Gastrocnemius medialis (tissue), 4 donors: ENCODE results near the gene GUCY1A1. TPM values are rescaled to one million over a fixed set of nuclear protein-coding genes. Genes with fewer than 3 reads are reported as not detected.

Experiments used
- ATAC-seq, 2 donors: fragments of 150-250 bp; one replicate each; pipeline ENCODE4 v1.9.1; 2016
- DNase-seq, 2 donors: peaks; one replicate each; pipeline ENCODE4 v3.0.0-alpha.2; 2019
- H3K27ac ChIP-seq, 4 donors: fragments of 200-600 bp; sonication (generic); 1 replicate in 1 of 4; 2 replicates in 3 of 4; pipeline ENCODE4 v1.5.1; 2016 to 2018; ENCODE audit warnings: mild to moderate bottlenecking in 2 of 4, moderate library complexity in 1 of 4
- H3K27me3 ChIP-seq, 3 donors: fragments of 200-600 bp; sonication (generic) in 2 of 3; 1 replicate in 1 of 3; 2 replicates in 2 of 3; pipeline versions ENCODE4 v1.5.1 to v1.6.0; 2016 to 2019; ENCODE audit warnings: mild to moderate bottlenecking in 1 of 3, moderate library complexity in 1 of 3
- H3K36me3 ChIP-seq, 2 donors: fragments of 200-600 bp; sonication (generic) in 1 of 2; one replicate each; pipeline ENCODE4 v1.5.1; 2017 to 2018
- H3K4me1 ChIP-seq, 2 donors: fragments of 200-600 bp; sonication (generic) in 1 of 2; one replicate each; pipeline ENCODE4 v1.5.1; 2016 to 2017; ENCODE audit warnings: mild to moderate bottlenecking in 2 of 2
- H3K4me3 ChIP-seq, 4 donors: fragments of 200-600 bp; sonication (generic) in 3 of 4; 1 replicate in 1 of 4; 2 replicates in 3 of 4; pipeline ENCODE4 v1.5.1; 2016 to 2019; ENCODE audit warnings: mild to moderate bottlenecking in 2 of 4
- H3K9me3 ChIP-seq, 3 donors: fragments of 200-600 bp; sonication (generic) in 2 of 3; 1 replicate in 1 of 3; 2 replicates in 2 of 3; pipeline ENCODE4 v1.5.1; 2016 to 2019
- POLR2A ChIP-seq, 2 donors: fragments of 450-650 bp; IDR thresholded peaks; one replicate each; pipeline ENCODE4 v1.6.1; 2017; ENCODE audit warnings: antibody characterized with exemption in 2 of 2, mild to moderate bottlenecking in 2 of 2, moderate library complexity in 2 of 2
- in situ Hi-C, 4 donors: fragments of 200-750 bp; cut with MboI; loops; one replicate each; pipeline versions ENCODE4 v1.15.0 to v1.8.0; 2017; ENCODE audit warnings: low sequenced_read_pairs in 4 of 4
- intact Hi-C: fragments of 100-400 bp; cut with DNase I; formaldehyde crosslinking; loops from one replicate; pipeline ENCODE4 v1.15.1; 2023; ENCODE audit warnings: low total_unique reads
- total RNA-seq, 4 donors: library from RNA; depleted of rRNA; stranded (reverse); fragments of >200 nt; gene quantifications; one replicate each; pipeline versions ENCODE4 v1.1.0 to v1.2.3, GENCODE V29; 2016
- TF ChIP-seq, protein P1 (sequence below), 5 experiments: fragments of 450-650 bp in 3 of 5; fragments of 200-600 bp in 2 of 5; sonication (generic) in 2 of 5; IDR thresholded peaks in 4 of 5; conservative IDR thresholded peaks in 1 of 5; 1 replicate in 4 of 5; 2 replicates in 1 of 5; pipeline ENCODE4 v1.5.1; 2016 to 2019; ENCODE audit warnings: antibody characterized with exemption in 5 of 5, mild to moderate bottlenecking in 3 of 5, moderate library complexity in 3 of 5

Gene GUCY1A1, protein sequence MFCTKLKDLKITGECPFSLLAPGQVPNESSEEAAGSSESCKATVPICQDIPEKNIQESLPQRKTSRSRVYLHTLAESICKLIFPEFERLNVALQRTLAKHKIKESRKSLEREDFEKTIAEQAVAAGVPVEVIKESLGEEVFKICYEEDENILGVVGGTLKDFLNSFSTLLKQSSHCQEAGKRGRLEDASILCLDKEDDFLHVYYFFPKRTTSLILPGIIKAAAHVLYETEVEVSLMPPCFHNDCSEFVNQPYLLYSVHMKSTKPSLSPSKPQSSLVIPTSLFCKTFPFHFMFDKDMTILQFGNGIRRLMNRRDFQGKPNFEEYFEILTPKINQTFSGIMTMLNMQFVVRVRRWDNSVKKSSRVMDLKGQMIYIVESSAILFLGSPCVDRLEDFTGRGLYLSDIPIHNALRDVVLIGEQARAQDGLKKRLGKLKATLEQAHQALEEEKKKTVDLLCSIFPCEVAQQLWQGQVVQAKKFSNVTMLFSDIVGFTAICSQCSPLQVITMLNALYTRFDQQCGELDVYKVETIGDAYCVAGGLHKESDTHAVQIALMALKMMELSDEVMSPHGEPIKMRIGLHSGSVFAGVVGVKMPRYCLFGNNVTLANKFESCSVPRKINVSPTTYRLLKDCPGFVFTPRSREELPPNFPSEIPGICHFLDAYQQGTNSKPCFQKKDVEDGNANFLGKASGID
- total RNA-seq = 10 to 100 TPM in 2 of 4 donors, 1 to 10 TPM in 2; 5.8 to 15.5 (median 9.6) TPM

DNA sequence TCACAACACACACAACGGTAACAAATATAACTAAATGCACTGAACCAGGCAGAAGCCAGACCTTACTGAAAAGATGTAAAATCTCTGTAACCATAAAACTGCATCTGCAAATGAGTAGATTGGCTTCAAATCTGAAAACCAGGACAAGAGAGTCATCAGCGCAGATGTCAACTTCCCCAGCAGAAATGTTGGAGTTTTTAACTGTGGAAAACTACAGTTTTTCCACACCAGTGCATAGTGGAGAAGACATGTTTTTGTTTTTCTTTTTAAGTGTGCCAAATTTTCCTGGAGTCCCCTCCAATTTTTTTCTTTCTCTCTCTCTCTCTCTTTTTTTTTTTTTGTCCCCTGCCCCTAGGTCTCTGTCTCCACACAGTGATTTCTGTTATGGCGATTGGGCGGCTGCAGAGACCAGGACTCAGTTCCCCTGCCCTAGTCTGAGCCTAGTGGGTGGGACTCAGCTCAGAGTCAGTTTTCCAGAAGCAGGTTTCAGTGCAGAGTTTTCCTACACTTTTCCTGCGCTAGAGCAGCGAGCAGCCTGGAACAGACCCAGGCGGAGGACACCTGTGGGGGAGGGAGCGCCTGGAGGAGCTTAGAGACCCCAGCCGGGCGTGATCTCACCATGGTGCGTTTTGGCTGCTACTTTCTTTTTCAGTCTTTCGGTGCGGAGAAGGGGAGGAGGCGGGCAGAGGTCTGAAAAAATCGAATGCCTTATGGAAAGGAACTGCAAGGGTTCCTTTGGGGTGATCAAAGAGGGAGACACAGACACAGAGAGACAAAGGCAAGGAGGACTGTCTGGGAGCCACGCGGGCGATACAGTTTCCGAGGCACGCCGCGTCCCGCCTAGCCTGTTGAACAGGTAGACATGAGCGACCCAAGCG, at the start of gene GUCY1A1:
TSS of gene GUCY1A1 (plus strand) at position 505 of the 878 bp plus-strand sequence. CDS start 30,020 bp downstream, outside the sequence.
- in situ Hi-C loops (no loop called here), intact Hi-C loops (no loop called here)
- peaks cover 0 to 5% (median 4%) of the 10 kb centered on the region in 3 donors for H3K27me3 ChIP-seq
- peak within 1 kb of the TSS; percentile 55 to 62 (median 60) for H3K4me3 ChIP-seq
- H3K4me1 ChIP-seq = peaks cover 0 to 4% of the 10 kb centered on the region in 2 donors
- no peaks in the 10 kb centered on the region for H3K36me3 ChIP-seq
- no peak for DNase-seq
- peak within 1 kb of the TSS; percentile 42 to 74 (median 70) for H3K27ac ChIP-seq
- ATAC-seq = peak in 1 of 2 donors; percentile 37
- TF ChIP-seq, protein P1, sequence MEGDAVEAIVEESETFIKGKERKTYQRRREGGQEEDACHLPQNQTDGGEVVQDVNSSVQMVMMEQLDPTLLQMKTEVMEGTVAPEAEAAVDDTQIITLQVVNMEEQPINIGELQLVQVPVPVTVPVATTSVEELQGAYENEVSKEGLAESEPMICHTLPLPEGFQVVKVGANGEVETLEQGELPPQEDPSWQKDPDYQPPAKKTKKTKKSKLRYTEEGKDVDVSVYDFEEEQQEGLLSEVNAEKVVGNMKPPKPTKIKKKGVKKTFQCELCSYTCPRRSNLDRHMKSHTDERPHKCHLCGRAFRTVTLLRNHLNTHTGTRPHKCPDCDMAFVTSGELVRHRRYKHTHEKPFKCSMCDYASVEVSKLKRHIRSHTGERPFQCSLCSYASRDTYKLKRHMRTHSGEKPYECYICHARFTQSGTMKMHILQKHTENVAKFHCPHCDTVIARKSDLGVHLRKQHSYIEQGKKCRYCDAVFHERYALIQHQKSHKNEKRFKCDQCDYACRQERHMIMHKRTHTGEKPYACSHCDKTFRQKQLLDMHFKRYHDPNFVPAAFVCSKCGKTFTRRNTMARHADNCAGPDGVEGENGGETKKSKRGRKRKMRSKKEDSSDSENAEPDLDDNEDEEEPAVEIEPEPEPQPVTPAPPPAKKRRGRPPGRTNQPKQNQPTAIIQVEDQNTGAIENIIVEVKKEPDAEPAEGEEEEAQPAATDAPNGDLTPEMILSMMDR (IDR thresholded peaks at IDR 0.05 in 4 of 5, conservative IDR thresholded peaks at IDR 0.05 in 1 of 5) = no peak
- no peak for TF ChIP-seq POLR2A (IDR thresholded peaks at IDR 0.05)
- no peaks in the 10 kb centered on the region for H3K9me3 ChIP-seq

DNA sequence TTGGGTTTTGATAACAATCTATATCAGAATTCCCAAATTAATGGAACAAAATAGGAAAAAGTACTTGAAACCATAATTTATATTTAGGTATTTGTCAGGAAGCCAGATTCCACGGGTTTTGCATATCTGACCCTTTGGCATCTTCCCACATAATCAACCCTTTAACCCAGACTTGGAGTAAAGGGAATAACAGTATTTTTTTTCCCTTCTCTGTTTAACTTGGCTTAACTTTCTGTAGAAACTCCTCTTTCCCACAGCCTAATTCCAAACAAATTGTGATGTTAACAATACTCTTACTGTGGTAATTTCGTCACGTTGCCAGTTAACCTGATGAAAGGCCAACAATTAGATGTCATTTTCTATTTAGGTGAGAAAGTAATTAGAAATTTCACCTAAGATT, 49.4 kb upstream of the GUCY1A1 start:
- in situ Hi-C loops (no loop called here), intact Hi-C loops (no loop called here)
- peak overlapping the region in 2 of 4 donors; percentile 7 to 11 for H3K27ac ChIP-seq
- DNase-seq (no peak), ATAC-seq (no peak)
- TF ChIP-seq, protein P1 (IDR thresholded peaks at IDR 0.05 in 4 of 5, conservative IDR thresholded peaks at IDR 0.05 in 1 of 5) = no peak
- no peak for TF ChIP-seq POLR2A (IDR thresholded peaks at IDR 0.05)
- no peaks in the 10 kb centered on the region for H3K4me1 ChIP-seq
- H3K4me3 ChIP-seq = no peak overlapping the region
- no peaks in the 10 kb centered on the region for H3K9me3 ChIP-seq
- H3K27me3 ChIP-seq = no peaks in the 10 kb centered on the region
- no peaks in the 10 kb centered on the region for H3K36me3 ChIP-seq

DNA sequence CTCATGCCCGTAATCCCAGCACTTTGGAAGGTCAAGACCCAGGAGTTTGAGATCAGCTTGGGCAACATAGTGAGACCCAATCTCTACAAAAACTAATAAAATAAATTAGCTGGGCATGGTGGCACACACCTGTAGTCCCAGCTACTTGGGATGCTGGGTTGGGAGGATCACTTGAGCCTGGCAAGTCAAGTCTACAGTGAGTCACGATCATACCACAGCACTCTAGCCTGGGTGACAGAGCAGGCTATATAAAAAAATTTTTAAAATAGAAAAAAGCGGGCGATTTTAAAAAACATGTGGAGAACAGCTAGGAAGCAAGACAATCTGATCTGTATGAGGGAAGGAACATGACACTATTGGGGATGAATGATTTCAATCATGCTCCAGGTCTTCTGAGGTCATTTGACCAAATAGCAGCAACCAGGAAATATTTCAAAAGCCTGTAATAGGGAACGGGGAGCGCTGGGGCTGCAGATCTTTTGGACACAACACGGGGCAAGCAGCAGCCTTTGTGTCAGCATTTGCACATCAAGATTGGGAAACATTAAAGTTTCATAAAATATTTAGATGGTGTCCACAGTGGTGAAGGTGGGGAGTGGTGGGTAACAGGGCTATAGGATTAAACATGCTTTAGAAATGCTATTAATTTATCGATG, 48.3 kb upstream of the GUCY1A1 start:
- Histone ChIP-seq H3K27ac (peak overlapping the region in 2 of 4 donors; percentile 4 to 11), H3K9me3 (no peaks in the 10 kb centered on the region), H3K4me3 (no peak overlapping the region), H3K36me3 (no peaks in the 10 kb centered on the region), H3K27me3 (no peaks in the 10 kb centered on the region), H3K4me1 (no peaks in the 10 kb centered on the region)
- in situ Hi-C loops = no loop called here
- no peak for ATAC-seq
- peak in 1 of 2 donors; percentile 18 for DNase-seq
- TF ChIP-seq, protein P1 (IDR thresholded peaks at IDR 0.05 in 4 of 5, conservative IDR thresholded peaks at IDR 0.05 in 1 of 5) = no peak
- TF ChIP-seq POLR2A (IDR thresholded peaks at IDR 0.05) = no peak
- intact Hi-C loops = no loop called here

DNA sequence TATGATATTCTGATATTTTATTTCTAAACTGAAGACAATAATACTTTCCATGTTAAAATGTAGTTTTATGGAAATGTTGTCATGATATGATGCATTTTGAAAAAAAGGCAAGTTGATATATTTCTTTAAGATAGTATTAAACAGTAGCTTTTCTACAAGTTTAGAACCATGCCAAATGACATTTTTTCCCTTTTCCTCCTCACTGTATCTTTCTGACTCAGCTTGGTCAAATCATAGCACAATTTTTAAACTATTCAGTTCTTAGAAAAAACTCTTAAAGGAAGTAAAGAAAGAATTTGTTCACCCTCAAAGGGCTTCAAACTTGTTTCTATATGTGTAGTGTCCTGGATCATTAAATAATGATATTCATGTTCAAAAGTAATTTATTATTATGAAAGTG, 46.0 kb upstream of the GUCY1A1 start:
- no peaks in the 10 kb centered on the region for H3K9me3 ChIP-seq
- no peak for TF ChIP-seq POLR2A (IDR thresholded peaks at IDR 0.05)
- TF ChIP-seq, protein P1 (IDR thresholded peaks at IDR 0.05 in 4 of 5, conservative IDR thresholded peaks at IDR 0.05 in 1 of 5) = no peak
- H3K4me1 ChIP-seq = no peaks in the 10 kb centered on the region
- no peaks in the 10 kb centered on the region for H3K36me3 ChIP-seq
- H3K27me3 ChIP-seq = no peaks in the 10 kb centered on the region
- intact Hi-C loops (no loop called here), in situ Hi-C loops (no loop called here)
- DNase-seq (no peak), ATAC-seq (no peak)
- no peak overlapping the region for H3K27ac ChIP-seq
- H3K4me3 ChIP-seq = no peak overlapping the region
